A673 (cell line): Measurements from ENCODE around the gene C1QTNF8.

ENCODE experiments used
- EZH2 ChIP-seq: fragments of 200-600 bp; sonication (generic); IDR thresholded peaks from 2 replicates; pipeline ENCODE4 v1.6.1; 2017; ENCODE audit warnings: borderline replicate concordance, low read depth, mild to moderate bottlenecking, mixed read lengths, antibody characterized with exemption, low read length; ENCODE audit not compliant: poor library complexity, severe bottlenecking
- TF ChIP-seq, protein P1 (sequence below): fragments of 300-800, 200-600 bp; sonication (generic); conservative IDR thresholded peaks from 2 replicates; pipeline ENCODE4 v1.5.1; 2017; ENCODE audit warnings: low read depth, mild to moderate bottlenecking, antibody characterized with exemption, low read length, moderate library complexity, mixed read lengths

DNA sequence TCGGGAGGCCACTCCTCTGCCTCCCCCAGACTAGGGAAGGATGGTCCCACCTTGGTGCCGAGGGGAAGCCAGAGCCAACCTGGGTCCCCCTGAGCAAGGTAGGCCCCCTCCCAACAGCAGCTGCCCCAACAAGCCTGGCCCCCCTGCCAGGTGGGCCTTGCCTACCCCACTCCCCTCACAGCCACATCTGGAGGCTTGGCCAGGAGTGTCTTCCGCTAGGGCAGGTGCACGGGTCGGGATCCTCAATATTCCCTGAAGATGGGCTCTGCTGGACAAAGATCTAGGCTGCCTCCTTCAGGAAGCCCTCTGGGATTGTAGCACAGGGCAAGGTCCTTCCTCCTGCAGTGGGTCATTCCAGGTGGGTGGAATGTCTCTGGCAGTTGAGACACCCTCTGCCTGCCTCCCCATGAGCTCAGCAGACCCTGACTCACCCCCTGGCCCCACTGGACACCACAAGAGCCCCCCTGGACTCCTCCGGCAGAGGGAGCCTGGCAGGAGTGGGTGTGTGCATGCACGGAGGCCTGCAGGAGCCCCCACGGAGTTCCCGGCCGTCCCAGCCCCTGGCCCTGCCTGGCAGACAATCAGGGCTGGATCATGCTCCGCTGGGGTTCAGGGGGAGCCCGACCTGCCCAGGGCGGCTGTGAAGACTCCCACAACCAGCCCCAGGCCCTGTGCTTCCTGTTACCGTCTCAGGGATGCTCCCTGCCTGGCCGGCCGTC, 435 bp downstream of the C1QTNF8 start:
- TF ChIP-seq, protein P1, sequence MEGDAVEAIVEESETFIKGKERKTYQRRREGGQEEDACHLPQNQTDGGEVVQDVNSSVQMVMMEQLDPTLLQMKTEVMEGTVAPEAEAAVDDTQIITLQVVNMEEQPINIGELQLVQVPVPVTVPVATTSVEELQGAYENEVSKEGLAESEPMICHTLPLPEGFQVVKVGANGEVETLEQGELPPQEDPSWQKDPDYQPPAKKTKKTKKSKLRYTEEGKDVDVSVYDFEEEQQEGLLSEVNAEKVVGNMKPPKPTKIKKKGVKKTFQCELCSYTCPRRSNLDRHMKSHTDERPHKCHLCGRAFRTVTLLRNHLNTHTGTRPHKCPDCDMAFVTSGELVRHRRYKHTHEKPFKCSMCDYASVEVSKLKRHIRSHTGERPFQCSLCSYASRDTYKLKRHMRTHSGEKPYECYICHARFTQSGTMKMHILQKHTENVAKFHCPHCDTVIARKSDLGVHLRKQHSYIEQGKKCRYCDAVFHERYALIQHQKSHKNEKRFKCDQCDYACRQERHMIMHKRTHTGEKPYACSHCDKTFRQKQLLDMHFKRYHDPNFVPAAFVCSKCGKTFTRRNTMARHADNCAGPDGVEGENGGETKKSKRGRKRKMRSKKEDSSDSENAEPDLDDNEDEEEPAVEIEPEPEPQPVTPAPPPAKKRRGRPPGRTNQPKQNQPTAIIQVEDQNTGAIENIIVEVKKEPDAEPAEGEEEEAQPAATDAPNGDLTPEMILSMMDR: no peak
- TF ChIP-seq EZH2: no peak
